GM19324 (cell line): ENCODE results near the gene DNM2.
"Not testable (repeated sequence)": the region's sequence is repeated elsewhere in the genome, so short reads cannot be mapped to it uniquely, and the experiment has no call there.

Experiments
- ATAC-seq: cut with Tn5 transposase; IDR thresholded peaks from one replicate; pipeline ENCODE4 v1.9.1; 2021; ENCODE audit warnings: mild to moderate bottlenecking, moderate library complexity; ENCODE audit not compliant: unreplicated experiment, low FRiP score

The DNM2 gene

DNA sequence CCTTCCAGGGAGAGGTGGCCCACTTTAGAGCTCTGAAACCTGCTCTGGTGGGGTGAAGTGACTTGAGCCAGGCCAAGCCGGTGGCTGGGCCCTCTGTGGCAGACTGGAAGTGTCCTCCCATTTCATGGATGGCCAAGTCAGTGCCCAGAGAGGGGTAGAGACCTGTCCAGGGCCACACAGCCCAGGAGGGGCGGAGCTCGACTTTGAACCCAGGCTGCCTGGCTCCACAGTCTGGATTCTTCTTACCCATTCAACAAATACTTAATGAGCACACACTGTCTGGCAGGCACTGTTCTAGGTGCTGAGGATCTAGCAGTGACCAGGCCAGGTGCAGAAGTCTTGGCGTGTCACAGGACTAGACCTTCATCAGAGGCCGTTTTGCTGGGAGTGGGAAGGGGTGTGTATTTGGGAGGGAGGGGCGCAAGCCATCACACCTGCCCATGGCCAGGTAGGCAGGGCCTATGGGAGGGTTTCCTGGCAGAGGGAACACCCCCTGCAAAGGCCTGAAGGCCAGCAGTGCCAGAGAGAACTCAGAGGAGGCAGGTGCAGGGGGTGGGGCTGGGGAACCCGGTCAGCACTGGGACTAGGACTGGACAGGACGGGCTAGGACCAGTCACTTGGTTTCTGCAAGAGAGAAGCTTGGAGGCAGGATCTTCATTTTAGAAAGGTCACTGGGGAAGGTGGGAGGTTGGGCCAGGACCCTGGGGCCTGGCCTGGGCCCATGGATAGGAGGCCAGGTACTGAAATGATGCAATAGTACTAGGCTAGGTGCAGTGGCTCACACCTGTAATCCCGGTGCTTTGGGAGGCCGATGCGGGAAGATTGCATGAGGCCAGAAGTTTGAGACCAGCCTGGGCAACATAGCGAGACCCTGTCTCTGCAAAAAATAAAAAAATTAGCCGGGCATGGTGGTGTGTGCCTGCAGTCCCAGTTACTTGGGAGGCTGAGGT lies 31.8 kb downstream of the DNM2 start:
- ATAC-seq: no peak

DNA sequence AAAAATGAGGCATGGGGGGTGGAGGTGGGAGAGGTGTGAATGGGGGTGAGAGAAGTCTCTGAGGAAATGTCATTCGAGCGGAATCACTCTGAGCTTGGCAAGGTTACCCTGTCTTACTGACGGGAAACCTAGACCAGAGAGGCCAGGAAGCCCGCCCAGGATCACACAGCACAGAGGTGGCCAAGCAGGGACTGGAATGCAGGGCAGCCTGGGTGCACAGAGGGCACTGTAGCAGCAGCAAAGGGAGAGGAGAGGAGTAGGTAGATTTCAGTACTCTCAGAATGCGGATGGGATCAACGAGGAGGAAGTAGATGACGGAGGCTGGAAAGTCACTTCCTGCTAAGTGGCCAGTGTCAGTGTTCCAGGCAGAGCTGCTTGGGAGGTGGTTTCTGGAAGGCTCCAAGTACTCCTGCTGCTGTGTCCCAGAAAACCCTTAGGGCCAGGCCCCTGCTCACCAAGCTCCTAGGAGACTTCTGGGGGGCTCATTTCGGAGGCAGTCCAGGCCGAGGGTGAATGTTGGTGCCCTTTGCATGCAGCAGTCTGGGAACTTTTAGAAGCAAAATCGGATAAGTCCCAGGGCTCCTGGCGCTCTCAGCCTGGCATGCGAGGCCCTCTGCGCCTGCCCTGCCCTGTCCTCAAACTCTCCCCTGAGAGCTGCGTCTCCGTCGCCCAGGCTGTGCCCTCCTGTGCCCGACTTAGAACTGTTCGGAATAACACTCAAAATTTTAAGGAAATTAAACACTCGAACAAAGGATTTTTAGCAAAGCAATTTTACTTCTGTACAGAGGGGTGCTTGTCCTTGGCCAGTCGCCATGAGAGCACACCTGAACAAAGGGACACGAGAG lies 33.5 kb downstream of the DNM2 start:
- ATAC-seq: no peak

DNA sequence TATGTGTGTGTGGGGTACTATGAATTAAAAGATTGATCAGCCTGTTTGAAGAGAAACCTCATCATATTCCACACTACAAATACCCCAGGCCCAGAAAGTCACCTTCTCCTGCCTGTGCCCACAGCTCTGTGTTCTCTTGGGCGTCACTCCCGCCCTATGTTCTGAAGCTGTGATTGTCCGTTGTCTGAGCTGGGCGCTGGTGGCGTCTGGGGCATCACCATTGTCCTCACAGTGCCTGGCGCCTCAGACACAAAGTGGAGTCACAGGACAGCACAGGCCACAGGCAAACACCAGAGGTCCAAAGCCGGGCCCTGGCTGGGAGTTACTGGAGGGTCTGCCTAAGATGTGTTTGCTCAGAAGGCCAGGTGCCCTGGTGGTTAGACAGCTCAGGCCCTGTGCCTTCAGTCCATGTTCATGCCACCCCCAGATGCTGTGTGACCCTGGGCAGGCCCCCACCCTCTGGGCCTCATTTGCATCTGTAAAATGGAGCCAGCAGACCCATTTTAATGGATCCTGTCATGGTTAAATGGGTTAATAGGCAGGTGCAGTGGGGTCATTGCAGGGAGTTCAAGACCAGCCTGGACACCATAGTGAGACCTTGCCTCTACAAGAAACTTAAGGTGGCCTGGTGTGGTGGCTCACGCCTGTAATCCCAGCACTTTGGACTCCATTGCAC lies 34.5 kb downstream of the DNM2 start:
- no peak for ATAC-seq

- no peak for ATAC-seq
Measured at GRCh38 chr19:10752913-10753704, 35.2 kb downstream of the DNM2 start.

GRCh38 chr19:10756371-10756770 lies 38.5 kb downstream of the DNM2 start:
- no peak for ATAC-seq

DNA sequence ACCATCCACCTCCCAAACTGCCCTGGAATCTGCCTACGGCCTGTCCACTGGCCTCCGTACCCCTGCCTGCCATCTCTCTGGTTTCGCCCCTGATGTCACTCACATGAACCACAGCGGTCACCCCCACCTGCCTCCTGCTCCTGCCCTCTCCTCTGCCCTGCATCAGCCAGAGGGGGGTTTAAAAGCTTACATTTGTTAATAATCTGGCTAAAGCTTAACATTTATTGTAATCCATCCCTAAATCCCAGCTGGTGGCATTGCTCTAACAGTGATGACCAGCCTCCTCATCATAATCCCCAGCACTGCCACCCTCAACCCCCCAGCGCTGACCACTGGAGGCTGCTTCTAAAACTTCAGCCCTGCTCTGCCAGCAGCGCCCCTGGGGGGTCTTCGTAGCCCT lies 38.9 kb downstream of the DNM2 start:
- ATAC-seq: no peak

DNA sequence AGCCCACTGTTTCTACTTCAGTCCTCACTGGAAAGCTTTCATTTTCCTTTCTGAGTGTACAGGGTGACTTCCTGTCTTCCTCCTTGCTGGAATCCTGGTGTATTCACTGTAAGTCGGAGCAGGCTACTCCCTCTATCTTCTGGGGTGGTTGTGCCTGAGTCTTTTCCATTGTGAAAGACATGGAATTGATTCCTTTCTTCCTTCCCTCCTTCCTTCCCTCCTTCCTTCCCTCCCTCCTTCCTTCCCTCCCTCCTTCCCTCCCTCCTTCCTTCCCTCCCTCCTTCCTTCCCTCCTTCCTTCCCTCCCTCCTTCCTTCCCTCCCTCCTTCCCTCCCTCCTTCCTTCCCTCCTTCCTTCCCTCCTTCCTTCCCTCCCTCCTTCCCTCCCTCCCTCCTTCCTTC lies 40.2 kb downstream of the DNM2 start:
- not testable (repeated sequence) for ATAC-seq

- no peak for ATAC-seq
Measured at GRCh38 chr19:10758978-10759377, 41.1 kb downstream of the DNM2 start.

DNA sequence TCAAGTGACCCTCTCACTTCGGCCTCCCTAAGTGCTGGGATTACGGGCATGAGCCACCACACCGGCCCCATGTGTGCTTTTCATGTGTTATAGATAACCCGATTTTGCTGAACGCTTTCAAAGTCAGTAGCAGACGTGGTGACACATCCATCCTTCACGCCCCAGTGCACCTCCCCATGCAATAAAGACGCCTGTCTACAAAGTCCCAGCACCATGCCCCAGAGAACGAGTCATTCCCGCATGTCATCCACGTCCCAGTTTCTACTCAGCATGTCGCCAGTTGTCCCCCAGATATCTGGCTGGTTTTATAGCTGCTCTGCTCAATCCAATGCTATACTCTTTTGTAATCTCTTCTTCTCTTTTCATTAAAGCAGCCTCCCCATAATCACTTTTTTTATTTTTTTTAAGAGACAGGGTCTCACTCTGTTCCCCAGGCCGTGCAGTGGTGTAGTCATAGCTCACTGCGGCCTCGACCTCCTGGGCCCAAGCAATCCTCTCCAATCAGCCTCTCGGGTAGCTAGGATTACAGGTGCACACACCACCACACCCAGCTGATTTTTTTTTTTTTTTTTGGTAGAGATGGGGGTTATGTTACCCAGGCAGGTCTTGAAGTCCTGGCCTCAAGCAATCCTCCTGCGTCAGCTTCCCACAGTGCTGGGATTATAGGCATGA lies 42.5 kb downstream of the DNM2 start:
- ATAC-seq: no peak

DNA sequence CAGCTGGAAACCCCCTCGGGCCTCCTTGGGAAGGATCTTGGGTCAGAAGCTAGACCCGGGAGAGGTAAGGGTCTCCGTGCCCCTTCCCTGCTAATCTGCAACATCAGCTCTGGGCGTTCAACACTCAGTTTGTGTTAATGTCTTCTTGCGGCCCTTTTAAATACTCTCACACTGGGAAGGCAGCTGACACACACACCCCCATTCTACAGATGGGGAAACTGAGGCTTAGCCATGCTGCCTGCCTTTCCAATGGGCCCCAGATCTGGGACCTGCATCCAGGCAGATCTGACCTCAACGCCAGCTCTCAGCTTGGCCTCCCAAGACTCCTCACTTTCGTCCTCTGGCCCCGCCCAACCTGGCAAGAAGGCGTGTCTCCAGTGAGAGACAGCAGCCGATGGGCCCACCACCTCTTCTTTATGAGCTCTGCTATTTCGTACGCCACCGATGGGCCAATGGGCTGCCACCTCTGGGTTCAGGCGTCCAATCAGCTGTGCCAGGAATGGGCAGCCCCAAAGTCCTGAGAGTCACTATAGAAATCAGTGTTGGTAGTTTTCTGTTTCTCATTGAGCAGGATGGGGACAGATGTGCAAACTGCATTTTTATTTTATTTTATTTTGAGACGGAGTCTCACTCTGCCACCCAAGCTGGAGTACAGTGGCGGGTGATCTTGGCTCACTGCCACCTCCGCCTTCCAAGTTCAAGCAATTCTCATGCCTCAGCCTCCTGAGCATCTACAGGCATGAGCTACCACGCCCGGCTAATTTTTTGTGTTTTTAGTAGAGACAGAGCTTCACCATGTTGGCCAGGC lies 43.8 kb downstream of the DNM2 start:
- ATAC-seq: no peak

DNA sequence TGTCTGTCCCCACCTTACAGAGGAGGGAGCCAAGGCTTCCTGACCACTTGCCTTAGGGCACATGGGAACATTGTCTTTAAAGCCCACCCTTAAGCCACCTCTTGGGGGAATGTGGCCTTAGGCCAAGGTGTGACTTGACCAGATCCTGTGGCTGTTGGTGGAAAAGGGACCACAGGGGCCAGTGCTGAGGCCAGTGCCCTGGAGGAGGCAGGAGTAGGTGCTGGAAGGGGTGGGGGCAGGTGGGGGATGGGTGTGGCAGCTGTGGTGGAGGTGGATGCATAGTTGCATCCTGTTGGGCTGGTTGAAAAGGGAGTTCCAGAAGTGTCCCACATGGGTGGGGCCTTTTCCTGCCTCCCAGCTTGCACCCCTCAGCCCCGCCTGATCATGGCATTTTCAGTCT lies 44.8 kb downstream of the DNM2 start:
- ATAC-seq: no peak

GRCh38 chr19:10763411-10763810 lies 45.5 kb downstream of the DNM2 start:
- ATAC-seq: no peak

DNA sequence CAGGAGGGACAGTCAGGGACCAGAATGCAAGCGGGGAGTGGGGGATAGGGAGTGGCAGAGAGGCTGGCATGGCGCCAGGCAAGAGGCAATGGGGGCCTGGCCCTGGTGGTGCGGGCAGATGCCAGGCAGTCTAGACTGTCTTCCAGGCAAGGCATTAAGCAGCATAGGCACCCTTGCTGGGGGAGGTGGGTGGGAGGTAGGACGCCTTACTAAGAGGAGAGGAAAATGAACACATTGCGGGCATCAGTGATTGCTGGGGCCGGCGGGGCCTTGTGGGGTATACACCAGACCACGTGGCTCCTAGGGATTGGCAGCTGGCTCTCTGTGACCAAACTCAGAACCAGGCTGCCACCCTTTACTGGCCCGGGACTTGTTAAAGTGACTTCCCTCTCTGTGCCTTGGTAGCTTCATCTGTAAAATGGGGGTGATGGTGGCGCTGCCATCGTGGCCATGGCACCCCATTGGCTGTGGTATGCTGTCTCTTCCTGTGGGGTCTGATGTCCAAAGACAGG lies 46.0 kb downstream of the DNM2 start:
- ATAC-seq: no peak

- no peak for ATAC-seq
Measured at GRCh38 chr19:10764340-10764894, 46.5 kb downstream of the DNM2 start.

GRCh38 chr19:10766049-10766623 lies 48.3 kb downstream of the DNM2 start:
- no peak for ATAC-seq

DNA sequence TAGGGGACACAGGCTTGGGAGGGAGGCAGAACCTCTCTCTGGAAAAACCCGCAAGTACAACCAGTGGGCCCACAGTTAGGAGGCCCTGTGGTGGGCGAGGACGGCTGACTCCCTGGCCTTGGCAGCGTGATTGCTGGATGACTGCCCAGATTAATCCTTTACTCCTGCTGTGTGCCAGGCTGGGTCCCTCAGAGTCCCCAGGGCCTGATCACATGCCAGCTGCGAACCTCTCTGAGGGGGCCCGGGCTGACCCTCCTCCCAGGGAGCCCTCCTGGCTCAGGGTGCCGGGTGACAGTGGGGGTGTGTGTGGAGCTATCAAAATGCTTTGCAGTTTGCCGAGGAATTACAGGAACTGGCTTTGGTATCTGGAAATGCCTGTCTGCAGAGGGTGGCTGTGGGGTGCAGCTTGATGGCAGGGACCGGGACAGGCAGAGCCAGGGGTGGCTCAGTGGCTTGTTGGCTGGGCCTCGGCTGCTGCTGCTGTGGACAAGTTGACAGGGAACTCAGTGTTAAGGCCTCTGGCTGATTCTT lies 48.9 kb downstream of the DNM2 start:
- ATAC-seq: no peak

GRCh38 chr19:10767726-10768125 lies 49.8 kb downstream of the DNM2 start:
- ATAC-seq: no peak

DNA sequence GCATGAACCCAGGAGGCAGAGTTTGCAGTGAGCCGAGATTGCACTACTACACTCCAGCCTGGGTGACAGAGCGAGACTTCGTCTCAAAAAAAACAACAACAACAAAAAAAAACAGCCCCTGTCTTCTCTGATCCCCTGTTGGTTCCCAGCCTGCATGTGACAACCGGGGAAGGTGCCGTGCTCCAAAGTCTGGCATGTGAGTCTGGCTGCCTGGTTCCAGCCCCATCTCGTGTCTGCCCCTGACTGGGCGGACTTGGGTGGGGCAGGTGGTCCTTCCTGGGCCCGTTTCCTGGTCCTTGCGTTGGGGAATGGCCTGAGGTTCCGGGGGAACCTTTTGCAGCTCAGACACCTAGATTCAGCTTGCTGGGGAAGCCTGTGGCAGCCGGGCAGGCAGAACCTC lies 50.5 kb downstream of the DNM2 start:
- ATAC-seq: no peak
